IPS DF 19.7 (cell line): ENCODE results near the gene RGS9.
"Not testable (repeated sequence)": the region's sequence is repeated elsewhere in the genome, so short reads cannot be mapped to it uniquely, and the experiment has no call there.

Experiments
- DNase-seq: peaks from one replicate; pipeline ENCODE4 v3.0.0-alpha.2; 2013; ENCODE audit warnings: low read depth, low spot score

Gene RGS9

GRCh38 chr17:65115839-65116238 is 21.3 kb upstream of the RGS9 start:
- DNase-seq = no peak

DNA sequence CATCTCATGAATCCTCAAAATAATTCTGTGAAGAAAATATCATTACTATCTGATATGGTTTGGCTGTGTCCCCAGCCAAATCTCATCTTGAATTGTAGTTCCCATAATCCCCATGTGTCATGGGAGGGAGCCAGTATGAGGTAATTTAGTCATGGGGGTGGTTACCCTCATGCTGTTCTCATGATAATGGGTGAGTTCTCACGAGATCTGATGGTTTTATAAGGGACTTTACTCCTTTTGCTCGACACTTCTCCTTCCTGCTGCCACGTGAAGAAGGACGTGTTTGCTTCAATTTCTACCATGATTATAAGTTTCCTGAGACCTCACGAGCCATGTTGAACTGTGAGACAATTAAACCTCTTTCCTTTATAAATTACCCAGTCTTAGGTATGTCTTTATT is 20.7 kb upstream of the RGS9 start:
- not testable (repeated sequence) for DNase-seq

DNA sequence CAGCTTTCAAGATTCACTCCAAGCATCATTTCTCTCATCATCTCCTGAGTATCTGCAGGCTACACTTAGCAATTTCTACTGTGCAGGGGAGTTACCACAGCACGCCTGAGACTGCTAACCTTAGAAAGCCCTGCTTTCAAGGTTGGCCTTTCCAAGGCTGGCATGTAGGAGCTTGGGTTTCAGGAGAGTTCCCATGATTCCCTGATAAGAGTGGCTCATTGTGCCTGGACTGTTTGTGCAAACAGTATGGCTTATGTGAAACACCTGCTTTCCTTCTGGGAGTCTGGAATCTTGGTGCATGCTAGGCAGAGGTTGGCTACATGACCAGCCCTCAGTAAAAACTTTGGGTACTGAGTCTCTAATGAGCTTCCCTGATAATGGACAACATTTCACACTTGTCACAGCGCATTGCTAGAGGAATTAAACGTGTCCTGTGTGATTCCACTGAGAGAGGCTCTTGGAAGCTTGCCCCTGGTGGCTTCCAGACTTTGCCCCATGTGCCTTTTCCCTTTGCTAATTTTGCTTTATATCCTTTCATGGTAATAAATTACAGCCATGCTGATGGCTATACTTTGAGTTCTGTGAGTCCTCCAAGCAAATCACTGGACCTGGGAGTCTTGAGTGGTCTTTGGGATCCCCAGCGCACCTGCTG is 19.7 kb upstream of the RGS9 start:
- DNase-seq = no peak

DNA sequence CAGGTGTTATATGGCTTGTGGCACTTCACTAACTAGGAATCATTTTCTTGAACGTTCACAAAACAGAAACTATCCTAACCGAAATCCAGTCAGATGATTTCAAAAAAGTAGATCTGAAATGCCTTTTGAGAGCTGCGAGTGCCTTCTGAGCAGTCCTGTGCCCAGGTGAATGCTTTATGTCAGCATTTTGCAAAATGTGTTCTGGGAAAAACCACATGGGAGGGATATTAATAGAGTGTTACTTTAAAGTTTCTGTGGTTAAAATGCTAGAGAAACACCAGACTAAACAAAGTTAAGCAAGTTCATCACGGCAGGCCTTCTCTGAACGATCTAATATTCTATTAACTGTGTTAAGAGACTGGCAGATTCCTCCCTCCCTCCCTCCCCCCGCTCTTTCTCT is 15.8 kb upstream of the RGS9 start:
- DNase-seq = no peak

DNA sequence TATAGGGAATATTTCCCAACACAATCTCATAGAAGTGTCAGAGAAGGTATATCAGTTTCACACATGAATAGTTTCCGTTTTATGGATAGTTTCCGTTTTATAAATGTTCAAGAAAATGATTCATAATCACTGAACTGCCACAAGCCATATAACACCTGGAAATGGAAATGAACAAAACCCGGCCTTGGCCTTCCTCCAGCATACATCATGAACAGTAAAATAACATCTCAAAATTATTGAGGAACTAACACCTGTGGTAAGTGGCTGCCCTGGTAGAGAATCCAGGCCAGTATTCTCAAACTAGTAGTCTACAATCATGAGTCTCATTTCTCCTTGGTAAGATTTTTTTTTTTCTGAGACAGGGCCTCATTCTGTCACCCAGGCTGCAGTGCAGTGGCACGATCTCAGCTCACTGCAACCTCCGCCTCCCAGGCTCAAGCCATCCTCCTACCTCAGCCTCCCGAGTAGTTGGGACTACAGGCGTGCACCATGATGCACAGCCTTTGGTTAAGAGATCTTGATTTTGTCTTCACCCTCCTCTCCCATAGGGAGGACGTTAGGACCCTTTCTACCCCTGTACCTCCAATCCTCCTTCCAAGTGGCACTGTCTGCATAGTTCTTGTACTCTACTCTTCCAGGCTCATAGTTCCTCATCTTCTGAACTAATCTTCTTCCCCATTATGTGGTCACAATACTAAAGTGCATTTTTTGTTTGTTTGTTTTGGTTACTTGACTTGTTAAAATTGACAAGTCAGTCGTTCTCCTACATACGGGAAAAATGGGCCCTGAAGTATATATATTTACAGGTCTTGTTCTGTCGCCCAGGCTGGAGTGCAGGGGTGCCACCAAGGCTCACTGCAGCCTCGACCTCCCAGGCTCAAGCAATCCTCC is 15.0 kb upstream of the RGS9 start:
- no peak for DNase-seq

DNA sequence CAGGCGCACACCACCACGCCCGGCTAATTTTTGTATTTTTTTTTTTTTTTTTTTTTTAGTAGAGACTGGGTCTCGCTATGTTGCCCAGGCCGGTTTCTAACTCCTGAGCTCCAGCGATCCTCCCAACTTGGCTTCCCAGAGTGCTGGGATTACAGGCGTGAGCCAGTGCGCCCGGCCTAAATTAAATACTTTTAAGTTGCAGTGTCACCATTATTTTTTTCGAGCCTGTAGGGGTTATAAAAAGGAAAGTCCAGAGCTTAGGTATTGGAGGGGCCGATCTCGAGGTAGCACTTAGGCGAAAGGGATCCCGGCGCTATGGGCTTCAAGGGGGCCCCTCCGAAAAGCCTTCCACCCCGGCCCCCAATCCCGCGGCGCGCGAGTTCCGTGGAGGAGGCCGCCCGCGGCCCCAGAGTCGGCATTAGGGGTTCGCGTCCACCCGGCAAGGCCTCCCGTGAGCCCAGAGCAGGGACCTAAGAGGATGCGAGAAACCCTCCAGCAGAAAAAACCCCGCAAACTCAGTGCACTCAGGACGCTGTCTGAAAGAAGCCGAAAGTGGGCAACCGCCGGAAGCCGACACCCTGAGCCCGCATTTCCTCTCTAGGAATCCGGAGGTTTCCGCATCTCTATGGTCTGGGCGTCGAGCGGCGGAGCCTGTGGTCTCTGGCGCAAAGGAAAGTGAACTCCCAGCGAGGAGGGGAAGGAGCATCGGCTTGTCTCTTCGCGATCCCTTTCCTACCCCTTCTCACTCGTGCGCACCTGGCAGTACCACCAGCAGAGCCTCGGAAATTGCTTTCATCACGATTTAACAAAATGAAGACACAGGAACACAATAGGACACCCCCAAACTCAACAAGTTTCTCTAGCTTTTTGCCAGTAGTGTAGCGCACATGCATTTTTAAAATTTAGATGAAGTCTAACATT is 14.1 kb upstream of the RGS9 start:
- DNase-seq = peak; percentile 74

DNA sequence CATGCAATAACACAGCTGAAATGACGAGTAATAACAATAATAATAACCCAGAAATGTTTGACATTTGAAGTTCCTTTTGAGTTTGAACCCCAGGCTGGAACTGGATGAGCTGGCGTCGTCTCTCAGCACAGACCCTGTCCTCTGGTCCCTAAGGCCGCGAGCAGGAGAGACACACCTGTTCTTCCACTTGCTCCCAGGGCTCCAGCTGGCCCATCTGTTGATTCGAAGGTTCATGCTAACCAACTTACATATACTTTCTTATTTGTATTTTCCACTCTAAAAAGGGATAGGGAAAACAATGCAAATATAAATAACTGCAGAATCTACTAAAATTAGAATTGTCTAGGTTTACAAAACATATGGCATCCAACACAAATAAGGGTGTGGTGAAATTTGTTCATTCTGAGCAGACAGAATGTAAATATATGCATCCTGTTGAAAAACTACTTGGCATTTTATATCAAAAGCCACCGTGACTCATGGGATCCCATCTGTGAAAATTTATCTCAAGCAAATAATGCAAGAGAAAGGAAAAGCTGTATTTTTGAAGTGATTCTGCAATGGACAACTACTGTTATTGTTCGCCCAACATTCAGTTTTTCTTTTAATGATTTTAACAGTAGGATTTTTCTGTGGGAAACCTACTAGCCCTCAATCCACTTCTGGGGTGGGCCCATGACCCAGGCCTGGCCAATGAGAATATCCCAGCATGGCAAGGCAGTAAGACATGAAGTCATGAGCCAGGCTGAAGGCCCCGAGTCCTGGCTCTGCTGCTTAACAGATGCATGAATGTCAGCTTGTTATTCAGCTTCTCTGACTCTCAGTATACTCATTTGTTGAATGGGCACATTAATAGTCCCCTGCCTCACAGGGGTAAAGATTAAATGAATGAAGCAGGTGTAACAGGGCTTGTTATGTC is 13.2 kb upstream of the RGS9 start:
- no peak for DNase-seq

- no peak for DNase-seq
These were observed 6.3 kb upstream of the RGS9 start for GRCh38 chr17:65130832-65131231.

DNA sequence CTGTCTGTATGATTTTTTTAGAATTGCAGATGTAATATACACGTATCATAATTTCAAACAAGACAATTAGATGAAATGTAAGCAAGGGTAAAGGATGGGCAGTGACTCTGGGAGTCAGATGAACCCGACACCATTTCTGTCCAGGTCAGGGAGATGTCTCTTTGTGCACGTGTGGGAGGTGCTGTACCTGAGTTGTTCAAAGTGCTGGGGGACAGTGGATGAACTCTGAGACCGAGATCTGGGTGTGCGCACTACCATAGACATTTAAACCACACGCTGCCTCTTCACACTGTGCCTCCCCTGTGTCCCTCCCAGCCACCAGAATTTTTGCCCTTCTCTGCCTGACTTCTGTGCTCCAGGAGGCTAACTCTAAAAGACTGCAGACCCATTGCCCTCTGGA is 5.9 kb upstream of the RGS9 start:
- DNase-seq = no peak

DNA sequence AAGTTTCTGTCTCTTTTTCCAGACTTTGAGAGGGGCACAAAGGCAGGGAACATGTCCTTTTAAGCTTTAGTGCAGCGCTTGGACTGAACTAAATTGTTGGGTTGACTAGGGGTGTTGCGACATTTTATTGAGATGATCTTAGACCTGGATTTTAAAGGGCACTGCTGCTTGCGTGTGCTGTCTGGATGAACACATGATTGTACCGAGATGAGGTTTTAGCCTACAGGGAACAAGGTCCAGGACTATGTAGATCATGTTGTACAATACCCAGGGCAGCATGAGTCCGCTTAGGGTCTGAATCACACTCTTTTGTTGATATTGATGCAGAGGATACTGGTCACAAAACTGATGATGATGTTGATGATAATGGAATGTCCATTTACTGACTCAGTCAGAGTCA is 5.2 kb upstream of the RGS9 start:
- DNase-seq = no peak

GRCh38 chr17:65134035-65134434 is 3.1 kb upstream of the RGS9 start:
- no peak for DNase-seq

GRCh38 chr17:65139101-65139764 is 2.1 kb downstream of the RGS9 start:
- DNase-seq = no peak

- DNase-seq = no peak
These were observed 5.1 kb downstream of the RGS9 start for GRCh38 chr17:65142247-65142646.

- no peak for DNase-seq
These were observed 6.9 kb downstream of the RGS9 start for GRCh38 chr17:65143889-65144604.

GRCh38 chr17:65145743-65146142 is 8.6 kb downstream of the RGS9 start:
- no peak for DNase-seq

- DNase-seq = no peak
These were observed 10.8 kb downstream of the RGS9 start for GRCh38 chr17:65147955-65148354.

GRCh38 chr17:65154770-65155589 is 17.8 kb downstream of the RGS9 start:
- no peak for DNase-seq

- no peak for DNase-seq
These were observed 18.5 kb downstream of the RGS9 start for GRCh38 chr17:65155622-65156021.
